Germinal center (tissue), 1 donor: ENCODE measurements around the gene LCMT1.
"Not testable (repeated sequence)": the region's sequence is repeated elsewhere in the genome, so short reads cannot be mapped to it uniquely, and the experiment has no call there.

Experiments
- DNase-seq: peaks from one replicate; pipeline ENCODE4 v3.0.0; 2012; ENCODE audit warnings: mixed read lengths, low spot score

Gene LCMT1

GRCh38 chr16:25095636-25096035, 15.9 kb upstream of the LCMT1 start:
- DNase-seq: no peak

DNA sequence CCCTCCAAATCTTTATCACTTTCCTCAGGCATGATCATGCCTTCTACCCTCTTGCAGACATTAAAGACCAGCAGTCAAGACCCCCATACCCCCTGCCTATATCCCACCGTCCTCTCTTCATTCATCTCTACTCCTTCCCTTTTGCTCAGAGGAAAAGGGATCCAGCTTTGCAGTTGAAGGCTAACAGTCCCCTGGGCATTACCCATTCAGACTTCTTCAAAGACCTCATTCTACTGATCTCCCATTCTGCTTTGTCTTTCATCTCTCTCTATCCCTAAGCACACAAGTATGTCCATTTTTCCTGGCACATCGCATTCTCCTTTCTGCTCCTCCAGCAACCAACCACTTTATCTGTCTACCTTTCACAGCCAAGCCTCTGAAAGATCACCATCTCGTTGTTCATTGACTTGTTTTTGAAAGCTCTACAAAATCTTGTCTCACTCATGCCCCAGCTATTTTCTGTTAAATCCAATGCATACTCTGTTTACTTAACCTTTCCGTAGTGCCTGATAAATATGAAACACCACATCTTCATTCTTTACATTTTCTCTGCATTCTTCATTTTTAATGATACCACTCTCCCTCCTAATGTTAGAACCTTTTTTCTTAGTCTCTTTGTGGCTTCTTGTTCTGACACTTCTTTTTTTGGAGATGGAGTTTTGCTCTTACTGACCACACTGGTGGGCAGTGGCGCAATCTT, 14.1 kb upstream of the LCMT1 start:
- no peak for DNase-seq

DNA sequence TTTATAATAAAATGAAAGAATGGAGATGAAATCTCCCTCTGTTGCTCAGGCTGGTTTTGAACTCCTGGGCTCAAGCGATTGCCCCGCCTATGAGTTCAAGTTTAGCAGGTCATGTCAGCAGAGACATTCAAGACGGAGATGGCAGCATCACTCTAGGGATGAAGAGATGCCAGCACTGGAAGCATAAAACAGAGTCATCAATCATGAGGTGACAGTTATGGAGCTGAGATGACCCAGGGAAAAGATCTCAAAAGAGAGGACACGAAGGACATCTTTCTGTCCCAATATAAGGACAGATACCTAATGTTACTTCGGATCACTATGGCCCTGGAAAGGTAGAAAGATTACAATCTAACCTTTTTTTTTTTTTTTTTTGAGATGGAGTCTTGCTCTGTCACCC, 11.0 kb upstream of the LCMT1 start:
- DNase-seq: no peak

GRCh38 chr16:25106567-25107465, 4.7 kb upstream of the LCMT1 start:
- peak; percentile 78 for DNase-seq

DNA sequence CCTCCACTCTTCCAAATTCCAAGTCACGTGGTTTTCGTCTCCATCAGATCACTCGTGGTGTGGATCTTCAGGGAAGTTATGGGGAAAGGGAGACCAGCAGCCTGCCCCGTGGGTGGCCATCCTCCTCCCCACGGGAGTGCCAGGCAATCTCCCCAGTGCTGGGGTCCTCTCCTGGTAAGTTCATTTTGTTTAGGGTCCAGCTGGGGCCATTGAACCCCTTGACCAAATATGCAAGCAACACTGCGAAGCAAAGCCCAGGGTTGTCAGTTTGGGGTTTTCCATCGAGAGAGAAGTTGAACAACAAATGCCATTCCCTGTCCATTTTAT, 4.1 kb upstream of the LCMT1 start:
- DNase-seq: no peak

GRCh38 chr16:25108054-25108453, 3.5 kb upstream of the LCMT1 start:
- DNase-seq: peak; percentile 64

GRCh38 chr16:25109643-25110042, 1.9 kb upstream of the LCMT1 start:
- DNase-seq: no peak

GRCh38 chr16:25110387-25110947, 1.1 kb upstream of the LCMT1 start:
- no peak for DNase-seq

DNA sequence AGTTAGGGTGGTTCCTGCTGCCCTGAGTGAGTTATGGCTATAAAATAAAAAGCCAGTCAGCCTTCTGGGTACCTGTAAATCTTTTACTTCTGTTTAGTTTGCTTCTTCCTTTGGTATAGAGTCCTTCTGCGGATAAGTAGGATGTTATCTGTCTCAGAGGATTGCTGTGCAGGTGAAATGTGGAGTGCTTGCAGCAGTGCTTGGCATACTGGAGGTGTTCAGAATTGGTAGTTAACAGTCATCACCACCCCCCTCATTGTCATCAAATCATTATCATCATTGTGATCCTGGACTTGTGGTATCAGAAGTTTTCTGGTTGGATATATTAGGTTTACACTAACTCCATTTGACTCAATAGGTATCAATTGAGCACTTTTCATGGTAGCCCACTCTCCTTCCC, 2.6 kb downstream of the LCMT1 start:
- DNase-seq: no peak

DNA sequence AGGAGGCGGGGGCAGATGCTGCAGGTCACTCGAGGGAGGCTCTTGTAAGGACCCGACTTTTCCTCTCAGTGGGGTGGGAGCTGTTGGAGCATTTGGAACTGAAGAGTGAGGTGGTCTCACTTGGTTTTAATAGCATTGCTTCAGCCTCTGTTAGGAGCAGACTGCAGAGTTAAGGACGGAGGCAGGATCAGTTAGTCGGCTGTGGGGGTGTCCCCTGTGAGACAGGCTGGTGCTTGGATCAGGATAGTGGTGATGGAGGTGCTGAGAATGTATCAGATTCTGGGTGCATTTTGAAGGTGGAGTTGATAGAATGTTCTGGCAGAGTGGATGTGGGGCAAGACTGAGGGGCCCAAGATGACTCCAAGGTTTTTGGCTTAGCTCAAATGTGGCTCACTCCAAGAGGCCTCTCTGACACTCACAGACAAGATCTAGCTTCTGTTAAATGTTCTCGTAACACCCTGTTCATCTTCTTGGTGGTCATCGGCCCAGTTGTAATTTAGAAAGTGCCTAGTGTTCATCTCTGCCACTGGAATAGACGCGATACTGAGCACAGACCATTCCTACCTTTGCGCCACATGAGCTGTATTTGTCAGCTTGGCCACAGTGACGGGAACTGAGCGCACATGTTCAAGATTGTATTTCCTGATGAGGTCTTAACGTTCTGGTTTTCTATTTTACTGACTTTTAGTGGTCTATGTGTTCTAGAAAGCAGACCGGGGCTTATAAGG, 7.5 kb downstream of the LCMT1 start:
- no peak for DNase-seq

- DNase-seq: no peak
Observed at GRCh38 chr16:25121824-25122600, 10.5 kb downstream of the LCMT1 start.

GRCh38 chr16:25124503-25124902, 13.0 kb downstream of the LCMT1 start:
- no peak for DNase-seq

- not testable (repeated sequence) for DNase-seq
Observed at GRCh38 chr16:25126086-25126666, 14.6 kb downstream of the LCMT1 start.

GRCh38 chr16:25126820-25127232, 15.3 kb downstream of the LCMT1 start:
- peak; percentile 23 for DNase-seq

DNA sequence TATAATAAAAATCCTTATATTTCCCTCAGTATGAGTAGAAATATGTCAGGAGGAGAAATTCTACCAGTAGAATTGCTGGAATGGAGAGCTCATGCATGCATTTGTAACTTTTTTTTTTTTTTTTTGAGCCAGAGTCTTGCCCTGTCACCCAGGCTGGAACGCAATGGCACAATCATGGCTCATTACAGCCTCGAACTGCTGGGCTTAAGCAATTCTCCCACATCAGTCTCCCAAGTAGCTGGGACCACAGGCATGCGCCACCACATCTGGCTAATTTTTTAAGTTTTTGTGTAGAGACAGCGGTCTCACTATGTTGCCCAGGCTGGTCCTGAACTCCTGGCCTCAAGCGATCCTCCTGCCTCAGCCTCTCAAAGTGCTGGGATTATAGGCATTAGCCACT, 21.2 kb downstream of the LCMT1 start:
- not testable (repeated sequence) for DNase-seq

DNA sequence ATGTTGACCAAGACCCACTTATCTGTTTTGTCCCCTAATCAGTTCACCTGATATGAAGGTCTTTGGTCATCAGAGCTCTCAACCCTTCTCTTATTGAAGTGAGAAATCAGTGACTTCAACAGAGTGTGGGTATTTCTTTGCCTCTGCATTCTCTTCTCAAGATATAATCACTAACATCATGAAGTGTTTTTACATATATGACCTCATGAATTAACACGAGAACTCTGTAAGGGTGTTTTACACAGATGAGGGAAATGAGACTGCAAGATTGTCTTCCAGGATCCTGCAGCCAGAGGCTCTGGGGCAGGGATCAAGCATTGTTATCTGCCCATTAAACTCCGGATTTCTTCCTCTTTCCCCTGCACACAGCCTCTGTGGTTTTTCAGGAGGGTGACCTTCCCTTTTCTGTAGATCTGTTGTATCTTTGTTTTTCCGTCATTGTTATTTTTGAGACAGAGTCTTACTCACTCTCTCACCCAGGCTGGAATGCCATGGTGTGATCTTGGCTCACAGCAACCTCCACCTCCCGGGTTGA, 22.7 kb downstream of the LCMT1 start:
- no peak for DNase-seq

GRCh38 chr16:25135254-25135878, 23.8 kb downstream of the LCMT1 start:
- no peak for DNase-seq

- DNase-seq: no peak
Observed at GRCh38 chr16:25138130-25138529, 26.6 kb downstream of the LCMT1 start.

DNA sequence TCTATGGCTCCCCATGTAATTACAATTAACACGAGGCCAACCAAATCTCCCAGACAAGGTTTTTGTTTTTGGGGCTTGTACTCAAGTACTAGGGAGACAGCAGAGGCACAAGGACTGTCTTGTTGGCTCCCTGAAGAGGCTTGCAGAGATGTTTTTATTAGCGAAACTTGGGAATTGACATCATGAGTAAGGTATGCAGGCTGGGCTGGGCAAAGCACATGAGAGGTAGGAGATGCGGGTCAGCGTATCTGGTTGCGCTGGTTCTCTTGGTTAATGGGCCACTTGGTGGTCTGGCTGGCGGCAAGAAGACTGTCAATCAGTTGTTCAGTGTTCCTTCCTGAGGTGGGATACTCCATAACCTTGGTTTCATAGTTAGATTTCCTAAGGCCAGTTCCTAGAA, 28.9 kb downstream of the LCMT1 start:
- no peak for DNase-seq

GRCh38 chr16:25141648-25142047, 30.1 kb downstream of the LCMT1 start:
- no peak for DNase-seq

GRCh38 chr16:25143928-25144327, 32.4 kb downstream of the LCMT1 start:
- DNase-seq: no peak
